Panc1 (cell line): ENCODE results near the gene DELE1. TPM values are rescaled to one million over a fixed set of nuclear protein-coding genes. Genes with fewer than 3 reads are reported as not detected.

Source experiments
- ATAC-seq: fragments of 200-7000 bp; cut with Tn5 transposase; 2 replicates; pipeline ENCODE4 v1.9.1; 2020; ENCODE audit warnings: mild to moderate bottlenecking, moderate library complexity
- BruUV-seq: library from RNA; stranded (reverse); fragments of 400-500 nt; replicated peaks from 2 replicates; lab custom pipeline; 2021; lab: Mats Ljungman, UMichigan
- CTCF ChIA-PET: fragments of 300-600 bp; sonication (Branson Sonifier 250); formaldehyde crosslinking; loops from one replicate; lab custom pipeline; 2022; ENCODE audit warnings: antibody characterized with exemption; lab: Charles Lee
- POLR2A ChIA-PET: fragments of 300-600 bp; sonication (Branson Sonifier 250); formaldehyde crosslinking; loops from one replicate; lab custom pipeline; 2022; ENCODE audit warnings: antibody characterized with exemption; lab: Charles Lee
- DNase-seq: peaks from one replicate; pipeline ENCODE4 v3.0.0-alpha.2; 2010; ENCODE audit warnings: low read depth, low spot score
- H3K27ac ChIP-seq: 2 replicates; pipeline ENCODE4 v1.5.1; 2011; ENCODE audit warnings: mild to moderate bottlenecking, low read length, inconsistent platforms
- H3K27me3 ChIP-seq: fragments of 200-500 bp; sonication (Bioruptor generic); 2 replicates; pipeline ENCODE4 v1.6.0; 2014; ENCODE audit warnings: low read length, inconsistent platforms; ENCODE audit not compliant: control insufficient read depth, insufficient read depth
- H3K36me3 ChIP-seq: fragments of 200-500 bp; sonication (Bioruptor generic); 2 replicates; pipeline ENCODE4 v1.5.1; 2014; ENCODE audit warnings: inconsistent platforms, mild to moderate bottlenecking, low read length, moderate library complexity; ENCODE audit not compliant: control insufficient read depth, insufficient read depth
- H3K4me1 ChIP-seq: 2 replicates; pipeline ENCODE4 v1.5.1; 2011; ENCODE audit warnings: inconsistent platforms, mild to moderate bottlenecking, low read length, moderate library complexity; ENCODE audit not compliant: control insufficient read depth, insufficient read depth
- H3K4me3 ChIP-seq, 2 experiments: 2 replicates each; pipeline ENCODE4 v1.5.1; 2011 to 2012; ENCODE audit warnings: low read depth in 2 of 2, low read length in 2 of 2, mild to moderate bottlenecking in 2 of 2, inconsistent platforms in 1 of 2, moderate library complexity in 1 of 2
- H3K9me3 ChIP-seq: fragments of 200-500 bp; sonication (Bioruptor generic); 2 replicates; pipeline ENCODE4 v1.5.1; 2014; ENCODE audit warnings: low read depth, mild to moderate bottlenecking, inconsistent platforms, low read length, moderate library complexity; ENCODE audit not compliant: control insufficient read depth, insufficient read depth
- POLR2AphosphoS5 ChIP-seq: IDR thresholded peaks from 2 replicates; pipeline ENCODE4 v1.6.1; 2012; ENCODE audit warnings: mild to moderate bottlenecking, low read depth, low read length, moderate library complexity
- SIN3A ChIP-seq: IDR thresholded peaks from 2 replicates; pipeline ENCODE4 v1.6.1; 2012; ENCODE audit warnings: low read depth, mild to moderate bottlenecking, low read length, moderate library complexity, borderline replicate concordance; ENCODE audit not compliant: insufficient read depth
- TCF7L2 ChIP-seq: IDR thresholded peaks from 2 replicates; pipeline ENCODE4 v1.6.1; 2011; ENCODE audit warnings: mild to moderate bottlenecking, low read depth, low read length, inconsistent platforms
- in situ Hi-C: cut with HindIII; loops from 2 replicates; pipeline ENCODE4 v1.10.0; 2016; ENCODE audit warnings: low sequenced_read_pairs, low pct_unique_long_range_greater_than_20kb
- intact Hi-C: fragments of 100-400 bp; cut with micrococcal nuclease; formaldehyde crosslinking; loops from one replicate; pipeline ENCODE4 v1.10.0; 2022; ENCODE audit not compliant: unreplicated experiment
- total RNA-seq: library from RNA; stranded (reverse); gene quantifications from one replicate; pipeline ENCODE4 v1.2.1, GENCODE V29; 2021; ENCODE audit not compliant: unreplicated experiment
- TF ChIP-seq, protein P1 (sequence below): fragments of 450-650 bp; IDR thresholded peaks from 2 replicates; pipeline ENCODE4 v1.5.1; 2017; ENCODE audit warnings: mild to moderate bottlenecking
- TF ChIP-seq, protein P2 (sequence below), 2 experiments: IDR thresholded peaks; 2 replicates each; pipeline ENCODE4 v1.6.1; 2011 to 2012; ENCODE audit warnings: low read depth in 2 of 2, control low read depth in 1 of 2, low read length in 1 of 2, mild to moderate bottlenecking in 1 of 2, moderate library complexity in 1 of 2; ENCODE audit not compliant: insufficient read depth in 1 of 2

DELE1 gene
- total RNA-seq, 1 experiment from 2014 or later: 78.4 TPM

DNA sequence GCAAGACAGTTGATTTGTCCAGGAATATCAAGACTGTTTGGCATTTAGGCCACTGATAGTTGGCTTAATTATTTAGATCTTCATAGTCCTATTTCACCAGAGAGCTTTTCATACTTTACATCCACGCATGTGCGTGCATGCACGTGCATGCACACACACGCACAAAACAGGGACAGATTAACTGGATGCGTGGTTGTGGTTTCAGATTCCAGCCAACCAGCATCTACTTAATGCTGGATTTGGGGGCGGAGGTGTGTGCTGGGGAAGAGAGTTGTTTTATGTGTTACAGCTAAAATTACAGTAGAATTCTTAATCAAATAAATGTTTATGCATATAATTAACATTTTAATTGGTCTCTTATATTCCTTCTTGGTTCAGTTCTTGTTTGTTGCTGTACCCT lies 52.5 kb downstream of the DELE1 start:
- no peak for TF ChIP-seq SIN3A
- TF ChIP-seq, protein P1, sequence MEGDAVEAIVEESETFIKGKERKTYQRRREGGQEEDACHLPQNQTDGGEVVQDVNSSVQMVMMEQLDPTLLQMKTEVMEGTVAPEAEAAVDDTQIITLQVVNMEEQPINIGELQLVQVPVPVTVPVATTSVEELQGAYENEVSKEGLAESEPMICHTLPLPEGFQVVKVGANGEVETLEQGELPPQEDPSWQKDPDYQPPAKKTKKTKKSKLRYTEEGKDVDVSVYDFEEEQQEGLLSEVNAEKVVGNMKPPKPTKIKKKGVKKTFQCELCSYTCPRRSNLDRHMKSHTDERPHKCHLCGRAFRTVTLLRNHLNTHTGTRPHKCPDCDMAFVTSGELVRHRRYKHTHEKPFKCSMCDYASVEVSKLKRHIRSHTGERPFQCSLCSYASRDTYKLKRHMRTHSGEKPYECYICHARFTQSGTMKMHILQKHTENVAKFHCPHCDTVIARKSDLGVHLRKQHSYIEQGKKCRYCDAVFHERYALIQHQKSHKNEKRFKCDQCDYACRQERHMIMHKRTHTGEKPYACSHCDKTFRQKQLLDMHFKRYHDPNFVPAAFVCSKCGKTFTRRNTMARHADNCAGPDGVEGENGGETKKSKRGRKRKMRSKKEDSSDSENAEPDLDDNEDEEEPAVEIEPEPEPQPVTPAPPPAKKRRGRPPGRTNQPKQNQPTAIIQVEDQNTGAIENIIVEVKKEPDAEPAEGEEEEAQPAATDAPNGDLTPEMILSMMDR: no peak
- TF ChIP-seq, protein P2, sequence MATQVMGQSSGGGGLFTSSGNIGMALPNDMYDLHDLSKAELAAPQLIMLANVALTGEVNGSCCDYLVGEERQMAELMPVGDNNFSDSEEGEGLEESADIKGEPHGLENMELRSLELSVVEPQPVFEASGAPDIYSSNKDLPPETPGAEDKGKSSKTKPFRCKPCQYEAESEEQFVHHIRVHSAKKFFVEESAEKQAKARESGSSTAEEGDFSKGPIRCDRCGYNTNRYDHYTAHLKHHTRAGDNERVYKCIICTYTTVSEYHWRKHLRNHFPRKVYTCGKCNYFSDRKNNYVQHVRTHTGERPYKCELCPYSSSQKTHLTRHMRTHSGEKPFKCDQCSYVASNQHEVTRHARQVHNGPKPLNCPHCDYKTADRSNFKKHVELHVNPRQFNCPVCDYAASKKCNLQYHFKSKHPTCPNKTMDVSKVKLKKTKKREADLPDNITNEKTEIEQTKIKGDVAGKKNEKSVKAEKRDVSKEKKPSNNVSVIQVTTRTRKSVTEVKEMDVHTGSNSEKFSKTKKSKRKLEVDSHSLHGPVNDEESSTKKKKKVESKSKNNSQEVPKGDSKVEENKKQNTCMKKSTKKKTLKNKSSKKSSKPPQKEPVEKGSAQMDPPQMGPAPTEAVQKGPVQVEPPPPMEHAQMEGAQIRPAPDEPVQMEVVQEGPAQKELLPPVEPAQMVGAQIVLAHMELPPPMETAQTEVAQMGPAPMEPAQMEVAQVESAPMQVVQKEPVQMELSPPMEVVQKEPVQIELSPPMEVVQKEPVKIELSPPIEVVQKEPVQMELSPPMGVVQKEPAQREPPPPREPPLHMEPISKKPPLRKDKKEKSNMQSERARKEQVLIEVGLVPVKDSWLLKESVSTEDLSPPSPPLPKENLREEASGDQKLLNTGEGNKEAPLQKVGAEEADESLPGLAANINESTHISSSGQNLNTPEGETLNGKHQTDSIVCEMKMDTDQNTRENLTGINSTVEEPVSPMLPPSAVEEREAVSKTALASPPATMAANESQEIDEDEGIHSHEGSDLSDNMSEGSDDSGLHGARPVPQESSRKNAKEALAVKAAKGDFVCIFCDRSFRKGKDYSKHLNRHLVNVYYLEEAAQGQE (IDR thresholded peaks at IDR 0.05; ENCODE audit: insufficient read depth in 1 of 2, low read depth in 2 of 2, low read length in 1 of 2): no peak
- no peak for TF ChIP-seq TCF7L2
- no peak for TF ChIP-seq POLR2AphosphoS5
- intact Hi-C loops (no loop called here), in situ Hi-C loops (no loop called here)
- H3K9me3 ChIP-seq: no peaks in the 10 kb centered on the region
- CTCF ChIA-PET: interaction anchor here (0.6 kb wide), 1 partner anchor 299 kb away, joined by 3 read pairs; no protein-coding TSS in a partner anchor
- POLR2A ChIA-PET: no interaction called here
- no peak overlapping the region for H3K4me3 ChIP-seq
- no peaks in the 10 kb centered on the region for H3K4me1 ChIP-seq
- BruUV-seq: no TSS peak
- ATAC-seq (no peak), DNase-seq (no peak)
- H3K36me3 ChIP-seq: peaks cover 48% of the 10 kb centered on the region
- H3K27me3 ChIP-seq: no peaks in the 10 kb centered on the region
- no peak overlapping the region for H3K27ac ChIP-seq

DNA sequence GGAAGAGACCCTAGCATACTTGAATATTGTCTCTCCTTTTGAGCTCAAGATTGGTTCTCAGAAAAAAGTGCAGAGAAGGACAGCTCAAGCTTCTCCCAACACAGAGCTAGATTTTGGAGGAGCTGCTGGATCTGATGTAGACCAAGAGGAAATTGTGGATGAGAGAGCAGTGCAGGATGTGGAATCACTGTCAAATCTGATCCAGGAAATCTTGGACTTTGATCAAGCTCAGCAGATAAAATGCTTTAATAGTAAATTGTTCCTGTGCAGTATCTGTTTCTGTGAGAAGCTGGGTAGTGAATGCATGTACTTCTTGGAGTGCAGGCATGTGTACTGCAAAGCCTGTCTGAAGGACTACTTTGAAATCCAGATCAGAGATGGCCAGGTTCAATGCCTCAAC lies 54.7 kb downstream of the DELE1 start:
- Histone ChIP-seq H3K27ac (no peak overlapping the region), H3K4me3 (no peak overlapping the region), H3K9me3 (no peaks in the 10 kb centered on the region), H3K4me1 (no peaks in the 10 kb centered on the region), H3K36me3 (peaks cover 61% of the 10 kb centered on the region), H3K27me3 (no peaks in the 10 kb centered on the region)
- TF ChIP-seq, protein P1: no peak
- no peak for TF ChIP-seq SIN3A
- TF ChIP-seq, protein P2 (IDR thresholded peaks at IDR 0.05; ENCODE audit: insufficient read depth in 1 of 2, low read depth in 2 of 2, low read length in 1 of 2): no peak
- TF ChIP-seq TCF7L2: no peak
- no peak for TF ChIP-seq POLR2AphosphoS5
- CTCF ChIA-PET: interaction anchor here (1.4 kb wide), 1 partner anchor 9 kb away, joined by 4 read pairs; the partner anchor contains the start of gene RNF14
- intact Hi-C loops: no loop called here
- POLR2A ChIA-PET: no interaction called here
- ATAC-seq: no peak
- in situ Hi-C loops: no loop called here
- no TSS peak for BruUV-seq
- DNase-seq: no peak
